Activated CD8-positive, alpha-beta memory T cell treated with anti-CD3 and anti-CD28 coated beads, Interleukin-2, amount 10 ng/mL, durations not matched to agents 7 days and 5 days (primary cell): Measurements from ENCODE around the gene AHRR. TPM values are rescaled to one million over a fixed set of nuclear protein-coding genes. Genes with fewer than 3 reads are reported as not detected.

Experiments used
- ATAC-seq: fragments of 150-1000 bp; cut with Tn5 transposase; one replicate; pipeline ENCODE4 v1.10.0; 2021; ENCODE audit warnings: moderate library complexity
- CTCF ChIA-PET: fragments of 350-600 bp; sonication (Branson Sonifier 250); formaldehyde crosslinking; loops from one replicate; lab custom pipeline; 2021; ENCODE audit warnings: antibody characterized with exemption; lab: Charles Lee
- DNase-seq: peaks from one replicate; pipeline ENCODE4 v3.0.0-alpha.2; 2020
- H3K27ac Mint-ChIP-seq: one replicate; pipeline ENCODE4 v1.8.0; 2021; ENCODE audit warnings: mild to moderate bottlenecking, mixed read lengths
- H3K27me3 Mint-ChIP-seq: one replicate; pipeline ENCODE4 v1.8.0; 2021; ENCODE audit warnings: mixed read lengths
- H3K36me3 Mint-ChIP-seq: one replicate; pipeline ENCODE4 v1.8.0; 2021; ENCODE audit warnings: mild to moderate bottlenecking, mixed read lengths
- H3K4me1 Mint-ChIP-seq: one replicate; pipeline ENCODE4 v1.8.0; 2021; ENCODE audit warnings: mixed read lengths
- H3K4me3 Mint-ChIP-seq: one replicate; pipeline ENCODE4 v1.8.0; 2021; ENCODE audit warnings: mild to moderate bottlenecking, moderate library complexity, mixed read lengths
- H3K9me3 Mint-ChIP-seq: one replicate; pipeline ENCODE4 v1.8.0; 2022; ENCODE audit warnings: low read depth, mixed read lengths
- total RNA-seq, 2 experiments: library from RNA; stranded (reverse); gene quantifications; one replicate each; pipeline ENCODE4 v1.2.3, GENCODE V29; 2021

Gene AHRR
- total RNA-seq, 2 experiments from 2014 or later = 56.8 to 64.0 TPM

DNA sequence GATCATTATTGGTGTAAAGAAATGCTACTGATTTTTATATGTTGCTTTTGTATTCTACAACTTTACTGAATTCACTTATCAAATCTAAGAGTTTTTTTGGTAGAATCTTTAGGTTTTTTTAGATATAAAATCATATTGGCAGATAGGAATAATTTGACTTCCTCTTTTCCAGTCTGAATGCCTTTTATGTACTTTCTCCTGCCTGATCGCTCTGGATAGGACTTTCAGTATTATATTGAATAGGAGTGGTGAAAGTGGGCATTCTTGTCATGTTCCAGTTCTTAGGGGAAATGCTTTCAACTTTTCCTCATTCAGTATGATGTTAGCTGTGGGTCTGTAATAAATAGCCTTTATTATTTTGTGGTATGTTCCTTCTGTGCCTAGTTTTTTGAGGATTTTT is 8.3 kb downstream of the AHRR start:
- no peak for DNase-seq
- H3K36me3 Mint-ChIP-seq = peaks cover 53% of the 10 kb centered on the region
- no peaks in the 10 kb centered on the region for H3K27me3 Mint-ChIP-seq
- H3K4me1 Mint-ChIP-seq = peaks cover 64% of the 10 kb centered on the region
- peaks cover 5% of the 10 kb centered on the region for H3K9me3 Mint-ChIP-seq
- ATAC-seq = no peak
- H3K27ac Mint-ChIP-seq = no peak overlapping the region
- CTCF ChIA-PET = no interaction called here
- no peak overlapping the region for H3K4me3 Mint-ChIP-seq

DNA sequence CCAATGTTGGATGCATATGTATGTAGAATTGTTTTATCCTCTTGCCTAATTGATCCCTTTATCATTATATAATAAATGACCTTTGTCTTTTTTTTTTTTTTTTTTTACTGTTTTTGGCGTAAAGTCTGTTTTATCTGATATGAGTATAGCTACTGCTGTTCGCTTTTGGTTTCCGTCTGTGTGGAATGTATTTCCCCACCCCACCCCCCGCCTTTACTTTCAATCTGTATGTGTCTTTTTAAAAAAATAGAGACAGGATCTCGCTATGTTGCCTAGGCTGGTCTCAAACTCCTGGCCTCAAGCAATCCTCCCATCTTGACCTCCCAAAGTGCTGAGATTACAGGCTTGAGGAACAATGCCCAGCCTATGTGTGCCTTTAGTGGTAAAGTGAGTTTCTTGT is 11.3 kb downstream of the AHRR start:
- Mint-ChIP-seq H3K9me3 (peaks cover 5% of the 10 kb centered on the region), H3K27ac (peak overlapping the region; percentile 86), H3K4me3 (peak overlapping the region; percentile 69), H3K4me1 (peaks cover 84% of the 10 kb centered on the region), H3K27me3 (no peaks in the 10 kb centered on the region), H3K36me3 (peaks cover 37% of the 10 kb centered on the region)
- CTCF ChIA-PET = interaction anchor here (0.6 to 1.7 kb wide), 5 partner anchors 12 to 153 kb away, joined by 3 to 6 read pairs (median 4); partner anchors contain the start of genes AHRR, CCDC127 and SDHA
- ATAC-seq = peak; percentile 74
- peak; percentile 84 for DNase-seq

DNA sequence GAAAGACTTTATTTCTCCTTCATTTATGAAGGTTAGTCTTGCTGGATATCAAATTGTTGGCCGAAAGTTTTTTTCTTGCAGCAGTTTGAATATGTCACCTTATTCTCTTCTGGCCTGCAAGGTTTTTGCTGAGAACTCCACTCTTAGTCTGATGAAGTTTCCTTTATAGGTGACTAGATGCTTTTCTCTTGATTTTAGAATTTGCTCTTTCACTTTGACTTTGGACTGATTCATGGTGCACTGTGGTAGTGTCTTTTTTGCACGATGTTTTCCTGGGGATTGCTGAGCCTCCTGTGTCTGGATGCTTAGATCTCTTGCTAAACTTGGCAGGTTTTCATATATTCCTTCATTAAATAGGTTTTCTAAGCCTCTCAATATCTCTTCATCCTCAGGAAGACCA is 12.4 kb downstream of the AHRR start:
- CTCF ChIA-PET = interaction anchor here (1.6 to 2.2 kb wide), 3 partner anchors 10 to 17 kb away, joined by 6 to 7 read pairs (median 7); partner anchors contain the start of gene AHRR
- peaks cover 81% of the 10 kb centered on the region for H3K4me1 Mint-ChIP-seq
- H3K4me3 Mint-ChIP-seq = peak overlapping the region; percentile 69
- peaks cover 33% of the 10 kb centered on the region for H3K36me3 Mint-ChIP-seq
- H3K9me3 Mint-ChIP-seq = peaks cover 5% of the 10 kb centered on the region
- ATAC-seq (peak; percentile 70), DNase-seq (peak; percentile 41)
- H3K27ac Mint-ChIP-seq = peak overlapping the region; percentile 86
- H3K27me3 Mint-ChIP-seq = no peaks in the 10 kb centered on the region

DNA sequence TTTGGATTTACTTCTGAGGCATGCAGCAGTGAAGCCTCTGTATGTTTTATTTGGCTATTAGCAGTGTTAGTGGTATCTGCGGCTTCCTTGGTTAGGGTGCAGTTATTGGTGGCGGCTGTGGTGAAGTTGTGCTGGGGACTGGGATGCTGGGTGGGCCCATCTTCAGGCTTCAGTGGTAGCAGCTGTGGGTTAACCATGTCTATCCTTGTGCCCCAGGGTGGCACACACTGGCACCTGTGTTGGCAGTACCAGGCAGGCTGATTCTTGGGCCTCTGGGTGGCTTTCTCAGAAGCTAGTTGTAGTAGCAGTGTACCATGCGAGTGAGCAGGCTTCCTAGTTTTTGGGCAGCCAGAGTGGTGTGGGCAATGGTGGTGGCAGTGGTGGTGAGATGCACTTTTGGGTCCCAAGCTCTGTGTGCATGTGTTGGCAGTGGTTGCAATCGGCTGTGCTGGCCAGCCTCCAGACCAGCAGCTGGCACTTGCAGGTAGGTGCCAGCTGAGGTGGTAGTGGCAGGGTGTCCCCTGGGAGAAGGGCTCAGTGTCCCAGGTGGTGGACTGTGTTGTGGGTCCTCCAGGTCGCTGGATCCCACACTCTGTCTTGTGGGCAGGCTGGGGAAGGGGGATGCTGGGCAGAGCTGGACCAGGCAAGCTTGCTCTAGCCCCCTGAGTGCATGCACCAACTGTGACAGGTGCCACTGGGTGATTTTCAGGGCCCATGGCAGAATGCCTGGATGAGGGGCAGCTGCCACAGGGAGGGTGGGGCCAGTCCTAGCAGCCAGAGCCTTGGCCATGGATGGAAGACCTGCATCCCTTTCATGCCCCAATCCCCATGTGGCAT is 13.6 kb downstream of the AHRR start:
- H3K36me3 Mint-ChIP-seq = peaks cover 34% of the 10 kb centered on the region
- peak overlapping the region; percentile 69 for H3K4me3 Mint-ChIP-seq
- H3K9me3 Mint-ChIP-seq = peaks cover 2% of the 10 kb centered on the region
- no peaks in the 10 kb centered on the region for H3K27me3 Mint-ChIP-seq
- DNase-seq = peak; percentile 71
- CTCF ChIA-PET = interaction anchor here (1.1 to 2.2 kb wide), 6 partner anchors 9 to 57 kb away, joined by 3 to 7 read pairs (median 6); partner anchors contain the start of gene AHRR
- peak overlapping the region; percentile 86 for H3K27ac Mint-ChIP-seq
- peak; percentile 11 for ATAC-seq
- H3K4me1 Mint-ChIP-seq = peaks cover 81% of the 10 kb centered on the region

DNA sequence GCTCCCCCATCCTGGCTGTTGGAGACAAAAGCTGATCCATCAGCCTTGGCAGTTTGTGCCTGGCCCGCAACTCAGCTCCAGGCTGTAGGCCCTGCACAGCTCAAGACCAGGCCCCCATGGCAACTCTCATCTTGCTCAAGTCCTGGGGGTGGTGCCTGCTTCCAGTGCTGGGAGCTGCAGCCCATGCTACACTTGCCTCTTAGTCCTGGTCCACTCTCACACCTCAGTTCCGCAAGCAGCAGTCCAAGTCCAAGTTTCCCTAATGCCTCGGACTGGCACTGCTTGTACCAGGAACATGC is 14.2 kb downstream of the AHRR start:
- Mint-ChIP-seq H3K27me3 (no peaks in the 10 kb centered on the region), H3K9me3 (no peaks in the 10 kb centered on the region), H3K27ac (peak overlapping the region; percentile 86), H3K4me1 (peaks cover 79% of the 10 kb centered on the region), H3K36me3 (peaks cover 31% of the 10 kb centered on the region), H3K4me3 (peak overlapping the region; percentile 69)
- ATAC-seq (no peak), DNase-seq (no peak)
- CTCF ChIA-PET = interaction anchor here (1.3 to 2.2 kb wide), 5 partner anchors 8 to 43 kb away, joined by 3 to 7 read pairs (median 7); partner anchors contain the start of gene AHRR

DNA sequence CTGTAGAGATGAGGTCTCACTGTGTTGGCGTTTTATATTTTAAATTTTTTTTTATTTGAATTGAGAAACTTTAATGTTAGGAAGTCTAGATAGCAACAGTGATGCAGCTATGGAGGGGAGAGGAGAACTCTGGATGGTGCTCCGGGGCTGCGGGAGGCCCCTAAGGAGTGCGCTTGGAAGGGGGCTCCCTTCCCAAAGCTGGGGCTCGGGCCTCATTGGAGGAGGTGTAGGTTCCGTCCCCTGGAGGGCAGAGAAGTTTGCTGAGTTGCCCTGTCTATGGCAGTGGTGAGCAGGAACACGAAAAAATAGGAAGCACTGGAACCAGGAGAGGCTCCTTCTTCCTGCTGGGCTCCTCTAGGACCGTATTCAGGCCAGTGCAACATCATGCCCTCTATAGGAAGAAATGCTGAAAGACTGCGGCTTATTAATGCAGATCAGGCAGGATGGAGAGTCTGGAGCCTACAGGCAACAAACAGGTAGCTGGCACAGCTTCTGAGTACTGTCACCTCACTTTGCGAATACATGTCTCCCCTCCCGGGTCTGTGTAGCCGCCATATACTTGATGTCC is 16.1 kb downstream of the AHRR start:
- peaks cover 35% of the 10 kb centered on the region for H3K36me3 Mint-ChIP-seq
- H3K27ac Mint-ChIP-seq = no peak overlapping the region
- peaks cover 82% of the 10 kb centered on the region for H3K4me1 Mint-ChIP-seq
- ATAC-seq (no peak), DNase-seq (no peak)
- H3K27me3 Mint-ChIP-seq = no peaks in the 10 kb centered on the region
- no peak overlapping the region for H3K4me3 Mint-ChIP-seq
- CTCF ChIA-PET = interaction anchor here (1.0 to 1.7 kb wide), 6 partner anchors 11 to 109 kb away, joined by 3 to 7 read pairs (median 3); no protein-coding TSS in a partner anchor
- H3K9me3 Mint-ChIP-seq = no peaks in the 10 kb centered on the region

DNA sequence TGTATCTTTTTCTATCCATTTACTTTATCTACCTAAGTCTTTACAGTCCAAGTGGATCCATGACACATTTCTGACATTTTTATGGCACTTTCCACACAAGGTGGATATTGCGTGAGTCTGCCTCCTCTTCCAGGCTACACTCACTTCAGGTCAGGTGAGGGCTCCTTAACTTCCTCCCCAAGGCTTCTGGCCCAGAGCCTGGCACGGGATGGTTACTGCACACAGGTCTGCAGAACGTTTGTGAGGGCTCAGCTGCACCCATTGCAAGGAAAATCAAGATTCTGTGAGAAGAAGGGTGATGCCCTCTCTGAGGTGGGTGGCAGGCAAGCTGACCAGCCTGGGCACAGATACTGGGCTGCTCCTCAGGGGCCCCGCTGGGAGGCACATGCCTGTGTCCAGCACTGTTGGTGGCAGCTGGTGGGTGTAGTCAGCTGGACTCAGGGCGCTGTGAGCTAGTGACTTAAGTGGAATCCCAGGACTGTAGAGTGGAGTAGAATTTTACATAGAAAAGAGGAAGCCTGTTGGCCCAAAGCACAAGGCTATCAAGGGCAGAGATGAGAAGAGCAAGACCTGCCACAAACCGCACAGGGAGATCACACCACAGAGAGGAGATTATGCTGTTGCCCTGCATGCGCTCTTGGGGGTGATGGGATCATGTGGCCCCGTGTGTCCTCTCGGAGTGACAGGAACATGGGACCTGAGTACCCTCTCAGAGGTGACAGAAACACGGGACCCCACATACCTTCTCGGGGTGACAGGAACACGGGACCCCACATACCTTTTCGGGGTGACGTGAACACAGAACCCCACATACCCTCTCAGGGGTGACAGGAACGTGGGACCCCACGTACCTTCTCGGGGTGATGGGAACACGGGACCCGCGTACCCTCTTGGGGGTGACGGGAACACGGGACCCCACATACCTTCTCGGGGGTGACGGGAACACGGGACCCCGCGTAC is 21.3 kb downstream of the AHRR start:
- peaks cover 71% of the 10 kb centered on the region for H3K4me1 Mint-ChIP-seq

DNA sequence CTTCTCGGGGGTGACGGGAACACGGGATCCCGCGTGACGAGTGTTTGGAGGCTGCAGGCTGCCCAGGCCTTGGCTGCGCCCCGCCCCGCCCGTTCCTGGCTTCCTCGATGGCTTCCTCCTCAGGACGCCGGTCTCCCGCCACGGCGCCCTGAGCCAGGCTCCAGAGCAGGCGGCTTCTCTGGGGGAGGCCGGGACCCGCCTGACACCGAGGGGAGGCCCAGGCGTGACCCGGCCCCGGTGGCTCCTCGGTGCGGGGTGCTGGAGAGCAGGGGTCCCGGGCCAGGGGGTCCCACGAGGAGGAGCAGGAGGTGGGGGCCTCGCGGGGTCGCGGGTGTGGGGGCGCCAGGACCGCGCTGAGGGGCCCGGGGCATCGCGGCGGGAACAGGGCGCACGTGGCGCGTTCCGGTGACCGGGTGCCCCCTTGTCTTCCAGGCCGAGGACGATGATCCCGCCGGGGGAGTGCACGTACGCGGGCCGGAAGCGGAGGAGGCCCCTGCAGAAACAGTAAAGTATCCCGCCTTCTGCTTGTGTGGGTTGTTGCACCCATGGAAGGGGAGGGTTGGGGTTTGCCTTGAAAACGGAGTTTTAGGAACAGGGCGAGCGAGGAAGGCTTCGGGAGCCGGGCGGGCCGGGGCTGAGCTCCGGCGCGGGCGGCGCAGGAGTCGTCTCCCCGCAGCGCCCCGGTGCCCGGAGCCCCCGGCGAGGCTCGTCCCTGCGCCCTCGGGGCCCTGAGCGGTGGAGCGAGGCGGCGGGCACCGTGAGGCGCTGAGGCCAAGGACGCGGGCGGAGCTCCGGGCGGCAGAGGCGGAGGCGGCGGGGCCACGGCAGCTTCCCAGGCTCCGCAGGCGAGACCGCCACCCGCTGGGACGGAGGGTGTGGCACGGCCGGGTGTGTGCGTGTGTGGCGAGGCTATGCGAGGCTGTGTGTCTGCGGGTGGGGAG is 22.2 kb downstream of the AHRR start:
- Mint-ChIP-seq H3K9me3 (no peaks in the 10 kb centered on the region), H3K27ac (peak overlapping the region; percentile 95), H3K27me3 (no peaks in the 10 kb centered on the region), H3K4me1 (peaks cover 67% of the 10 kb centered on the region), H3K36me3 (peaks cover 48% of the 10 kb centered on the region), H3K4me3 (peak overlapping the region; percentile 83)
- CTCF ChIA-PET = interaction anchor here (1.0 to 1.3 kb wide), 7 partner anchors 9 to 49 kb away, joined by 3 to 7 read pairs (median 4); partner anchors contain the start of gene AHRR
- ATAC-seq (peak; percentile 69), DNase-seq (peak; percentile 71)

More for the DNA sequence above, 21.3 kb downstream of the AHRR start:
- Mint-ChIP-seq H3K4me3 (peak overlapping the region; percentile 83), H3K27ac (peak overlapping the region; percentile 71), H3K9me3 (no peaks in the 10 kb centered on the region), H3K36me3 (peaks cover 44% of the 10 kb centered on the region), H3K27me3 (no peaks in the 10 kb centered on the region)
- ATAC-seq = no peak
- DNase-seq = no peak
- CTCF ChIA-PET = interaction anchor here (1.2 kb wide), 1 partner anchor 104 kb away, joined by 4 read pairs; no protein-coding TSS in a partner anchor

DNA sequence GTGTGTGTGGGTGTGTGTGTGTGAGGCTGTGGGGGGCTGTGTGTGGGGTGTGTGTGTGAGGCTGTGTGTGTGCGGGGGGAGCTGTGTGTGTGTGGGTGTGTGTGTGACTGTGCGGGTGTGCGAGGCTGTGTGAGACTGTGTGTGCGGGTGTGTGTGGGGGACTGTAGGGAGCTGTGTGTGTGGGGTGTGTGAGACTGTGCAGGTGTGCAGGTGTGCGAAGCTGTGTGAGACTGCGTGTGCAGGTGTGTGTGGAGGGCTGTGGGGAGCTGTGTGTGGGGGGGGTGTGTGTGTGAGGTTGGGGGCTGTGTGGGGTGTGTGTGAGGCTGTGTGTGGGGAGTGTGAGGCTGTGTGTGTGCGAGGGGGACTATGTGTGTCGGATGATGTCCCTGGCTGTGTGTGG is 23.2 kb downstream of the AHRR start:
- ATAC-seq (no peak), DNase-seq (no peak)
- Mint-ChIP-seq H3K9me3 (no peaks in the 10 kb centered on the region), H3K4me1 (peaks cover 68% of the 10 kb centered on the region), H3K27me3 (no peaks in the 10 kb centered on the region), H3K27ac (peak overlapping the region; percentile 61), H3K36me3 (peaks cover 48% of the 10 kb centered on the region), H3K4me3 (peak overlapping the region; percentile 24)
- CTCF ChIA-PET = interaction anchor here (1.0 to 1.9 kb wide), 8 partner anchors 10 to 48 kb away, joined by 3 to 7 read pairs (median 4); partner anchors contain the start of gene AHRR

DNA sequence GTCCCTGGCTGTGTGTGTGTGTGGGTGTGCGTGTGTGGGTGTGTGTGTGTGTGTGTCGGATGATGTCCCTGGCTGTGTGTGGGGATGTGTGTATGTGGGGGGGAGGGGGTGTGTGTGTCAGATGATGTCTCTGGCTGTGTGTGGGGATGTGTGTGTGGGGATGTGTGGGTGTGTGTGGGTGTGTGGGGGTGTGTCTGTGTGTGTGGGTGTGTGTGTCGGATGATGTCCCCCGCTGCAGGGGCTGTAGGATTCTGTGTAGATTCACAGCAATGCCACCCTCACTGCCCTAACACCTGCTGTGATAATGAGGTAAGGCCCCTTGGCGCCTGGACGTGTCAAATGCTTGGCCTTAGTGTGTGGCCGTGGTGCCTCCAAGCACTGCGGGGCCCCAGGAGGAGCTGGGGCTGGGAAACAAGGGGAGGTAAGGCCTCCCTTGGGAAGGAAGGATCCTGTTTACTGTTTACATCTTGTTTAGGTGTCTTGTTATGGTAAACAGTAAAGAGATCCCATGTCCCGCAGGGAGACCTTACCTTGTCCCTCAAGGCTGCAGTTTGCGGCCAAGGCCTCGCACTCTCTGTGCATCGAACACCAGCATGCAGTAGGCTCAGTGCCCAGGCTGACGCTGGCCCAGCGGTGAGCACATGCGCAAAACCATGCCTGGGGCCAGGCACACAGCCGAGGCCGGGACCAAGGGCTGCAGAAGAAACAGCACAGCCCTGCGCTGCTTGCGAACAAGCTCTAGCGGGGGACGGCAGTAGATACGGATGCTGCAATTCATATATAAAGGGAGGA is 24.1 kb downstream of the AHRR start:
- peak; percentile 67 for ATAC-seq
- Mint-ChIP-seq H3K36me3 (peaks cover 49% of the 10 kb centered on the region), H3K4me3 (peak overlapping the region; percentile 77), H3K27me3 (no peaks in the 10 kb centered on the region), H3K4me1 (peaks cover 68% of the 10 kb centered on the region), H3K27ac (peak overlapping the region; percentile 89), H3K9me3 (no peaks in the 10 kb centered on the region)
- CTCF ChIA-PET = interaction anchor here (0.8 to 3.0 kb wide), 12 partner anchors 13 to 85 kb away, joined by 3 to 10 read pairs (median 4); partner anchors contain the start of gene AHRR
- peak; percentile 64 for DNase-seq
